Measurements from ENCODE around the gene ALS2.

The ALS2 gene

DNA sequence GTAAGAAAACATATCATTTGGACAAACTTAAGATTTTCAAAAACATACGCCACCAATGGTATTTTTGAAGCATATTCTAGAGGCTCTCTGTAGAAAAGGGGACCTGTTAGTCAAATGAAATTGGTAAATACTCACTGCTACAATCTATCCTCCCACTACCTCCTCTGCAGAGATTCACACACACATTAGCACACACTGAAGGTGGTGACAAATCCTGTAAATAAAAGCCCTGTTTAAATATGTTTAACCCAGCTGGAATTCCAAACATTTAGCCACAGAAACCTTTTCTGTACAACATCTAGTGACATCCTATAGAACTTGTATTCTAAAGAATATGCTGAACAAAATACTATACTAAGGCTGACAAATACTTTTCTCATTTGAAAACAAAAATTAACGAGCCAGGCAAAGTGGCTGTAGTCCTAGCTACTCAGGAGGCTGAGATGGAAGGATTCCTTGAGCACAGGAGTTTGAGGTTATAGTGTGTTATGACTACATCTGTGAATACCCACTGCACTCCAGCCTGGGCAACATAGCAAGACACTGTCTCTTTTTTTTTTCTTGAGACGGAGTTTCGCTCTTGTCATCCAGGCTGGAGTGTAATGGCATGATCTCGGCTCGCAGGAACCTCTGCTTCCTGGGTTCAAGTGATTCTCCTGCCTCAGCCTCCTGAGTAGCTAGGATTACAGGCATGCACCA is 25.9 kb downstream of the ALS2 start:
- DNase-seq (ENCODE audit: low read depth) = no peak

DNA sequence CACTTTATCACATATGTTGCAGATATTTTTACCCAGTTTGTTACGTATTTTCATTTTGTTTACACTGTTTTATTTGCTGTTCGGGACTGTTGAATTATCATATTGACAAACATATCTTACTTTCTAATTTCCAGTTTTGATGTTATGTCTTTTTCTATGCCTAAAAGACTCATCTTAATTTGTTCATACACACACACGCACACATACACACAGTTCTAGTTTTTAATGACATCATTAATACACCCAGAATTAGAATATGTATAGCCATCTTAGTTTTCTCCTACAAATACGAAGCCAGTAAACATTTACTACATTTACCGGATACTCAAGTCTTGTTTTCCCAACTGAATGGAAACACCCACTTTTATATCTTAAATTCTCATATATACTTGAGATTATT is 29.2 kb downstream of the ALS2 start:
- DNase-seq (ENCODE audit: low read depth) = no peak

DNA sequence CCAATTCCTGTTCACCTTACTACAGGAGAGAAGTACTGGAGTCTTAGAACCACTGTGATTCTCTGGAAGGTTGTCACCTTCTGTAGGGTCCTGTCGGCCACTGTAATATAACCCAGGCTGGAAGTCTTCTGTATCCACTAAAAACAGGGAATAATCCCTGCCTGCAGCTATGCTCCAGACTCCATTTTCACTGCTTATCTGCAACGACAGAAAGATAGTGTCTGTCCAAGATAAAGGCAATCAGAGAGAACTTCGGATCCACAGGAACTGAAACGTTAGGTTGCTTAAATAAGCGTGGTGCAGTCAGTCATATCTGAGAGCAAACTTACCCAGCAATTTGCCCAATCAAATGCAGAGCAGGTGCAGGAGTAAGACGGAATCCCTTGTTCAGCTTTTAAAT is 34.2 kb downstream of the ALS2 start:
- no peak for DNase-seq (ENCODE audit: low read depth)

DNA sequence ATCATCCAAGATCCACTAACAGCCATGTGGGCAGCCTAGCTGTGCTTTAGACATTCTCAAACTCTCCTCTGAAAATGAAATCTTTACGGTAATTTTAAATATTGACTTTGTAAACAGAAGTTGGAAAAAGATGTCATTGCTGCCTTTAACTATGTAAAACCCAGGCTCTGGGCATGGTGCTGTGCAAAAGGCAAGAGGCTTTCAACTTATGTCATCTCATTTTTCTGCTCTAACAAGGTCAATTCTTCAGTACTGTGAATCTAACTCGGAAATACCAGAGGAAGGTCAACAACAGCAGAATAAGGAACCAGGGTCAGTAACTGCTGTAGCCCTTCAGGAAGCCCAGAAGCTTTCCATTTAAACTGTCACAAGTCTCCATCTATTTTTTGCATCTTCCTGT is 45.2 kb downstream of the ALS2 start:
- no peak for DNase-seq (ENCODE audit: low read depth)

DNA sequence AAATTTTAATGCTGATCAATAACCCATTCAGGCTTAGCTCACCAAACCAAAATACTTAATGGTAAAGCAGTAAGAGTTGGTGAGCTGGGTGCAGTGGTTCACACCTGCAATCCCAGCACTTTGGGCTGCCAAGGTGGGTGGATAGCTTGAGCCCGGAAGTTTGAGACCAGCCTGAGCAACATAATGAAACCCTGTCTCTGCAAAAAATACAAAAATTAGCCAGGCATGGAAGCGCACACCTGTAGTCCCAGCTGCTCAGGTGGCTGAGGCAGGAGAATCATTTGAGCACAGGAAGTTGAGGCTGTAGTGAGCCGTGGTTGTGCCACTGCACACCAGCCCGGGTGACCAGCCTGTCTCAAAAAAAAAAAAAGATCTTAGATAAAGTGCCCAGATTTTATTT is 46.6 kb downstream of the ALS2 start:
- no peak for DNase-seq (ENCODE audit: low read depth)

DNA sequence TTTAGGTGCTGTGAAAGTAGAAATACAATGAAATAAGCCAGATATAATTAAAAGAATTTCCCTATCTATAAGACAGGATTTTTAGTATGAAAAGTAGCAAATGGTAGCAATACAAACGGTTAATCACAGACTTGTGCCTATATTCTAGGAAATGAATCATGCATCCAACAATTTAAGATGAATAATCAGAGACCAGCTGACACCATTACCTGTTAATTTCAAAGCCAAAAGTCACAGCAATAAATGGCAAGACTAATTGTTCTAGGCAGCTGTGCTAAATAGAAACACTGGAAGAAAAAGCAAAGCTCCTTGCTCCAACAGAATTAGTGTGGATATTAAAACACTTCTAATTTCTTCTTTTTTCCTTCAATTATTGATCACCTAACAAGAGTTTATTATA is 47.2 kb downstream of the ALS2 start:
- DNase-seq (ENCODE audit: low read depth) = no peak

DNA sequence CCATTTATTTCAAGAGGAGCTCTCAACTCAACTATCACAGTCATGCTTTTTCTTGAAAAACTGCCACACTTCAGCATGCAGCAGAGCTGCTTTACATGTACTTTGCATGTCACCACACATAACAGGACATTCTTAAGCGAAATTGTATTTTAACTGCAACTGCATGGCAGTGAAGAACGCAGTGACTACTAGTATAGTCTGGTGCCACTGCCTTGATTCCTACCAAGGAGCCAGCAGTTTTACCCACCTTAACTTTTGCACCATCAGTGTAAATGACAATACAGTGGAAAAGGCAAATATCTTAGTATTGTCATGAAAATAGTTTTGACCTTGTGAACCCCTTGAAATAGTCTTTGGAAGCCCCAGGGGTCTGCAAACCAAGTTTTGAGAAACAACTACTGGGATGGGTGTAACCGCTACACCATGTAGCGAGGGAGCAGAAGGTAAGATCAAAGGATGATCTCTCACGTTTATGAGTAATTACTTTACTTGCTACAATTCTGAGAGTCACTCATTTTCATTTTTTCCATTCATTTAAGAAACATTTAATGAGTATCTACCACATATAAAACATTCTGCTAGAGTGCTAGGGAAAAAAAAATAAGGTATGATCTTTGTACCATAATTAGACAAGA is 50.0 kb downstream of the ALS2 start:
- no peak for DNase-seq (ENCODE audit: low read depth)

DNA sequence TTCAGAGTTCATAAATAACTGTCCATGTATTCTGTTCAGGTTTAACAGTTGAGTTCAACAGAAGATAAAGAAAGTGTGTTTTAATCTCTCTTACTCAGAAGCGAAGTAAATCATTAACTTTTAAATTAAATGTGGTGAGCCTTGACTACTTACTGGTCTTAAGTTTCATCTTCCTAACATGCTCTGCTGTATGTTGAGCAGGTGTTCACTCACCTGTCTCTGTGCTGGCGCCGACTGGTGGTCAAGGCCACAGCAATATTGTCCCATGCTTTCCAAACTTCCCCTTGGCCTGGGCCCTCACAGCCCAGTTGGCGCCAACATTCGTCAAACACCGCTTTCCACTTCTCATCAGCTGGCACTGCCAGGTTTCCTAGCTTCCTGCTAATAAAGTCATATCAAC is 65.3 kb downstream of the ALS2 start:
- DNase-seq (ENCODE audit: low read depth) = no peak

DNA sequence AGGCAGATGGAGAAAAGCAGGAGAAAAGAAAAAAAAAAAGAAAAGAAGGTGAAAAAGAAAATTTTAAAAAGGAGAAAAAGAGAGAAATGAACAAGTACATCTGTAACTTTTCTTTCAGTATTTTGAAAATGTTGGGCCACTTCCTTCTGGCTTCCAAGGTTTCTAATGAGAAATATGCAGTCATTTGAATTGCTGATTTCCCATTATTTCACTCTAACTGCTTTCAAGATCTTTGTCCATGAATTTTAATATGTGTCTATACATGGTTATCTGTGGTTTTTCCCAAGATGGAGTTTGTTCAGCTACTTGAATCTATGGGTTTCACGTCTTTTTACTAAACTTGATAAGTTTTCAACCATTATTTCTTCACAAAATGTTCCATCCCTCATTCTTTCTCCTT is 68.0 kb downstream of the ALS2 start:
- DNase-seq (ENCODE audit: low read depth) = no peak

DNA sequence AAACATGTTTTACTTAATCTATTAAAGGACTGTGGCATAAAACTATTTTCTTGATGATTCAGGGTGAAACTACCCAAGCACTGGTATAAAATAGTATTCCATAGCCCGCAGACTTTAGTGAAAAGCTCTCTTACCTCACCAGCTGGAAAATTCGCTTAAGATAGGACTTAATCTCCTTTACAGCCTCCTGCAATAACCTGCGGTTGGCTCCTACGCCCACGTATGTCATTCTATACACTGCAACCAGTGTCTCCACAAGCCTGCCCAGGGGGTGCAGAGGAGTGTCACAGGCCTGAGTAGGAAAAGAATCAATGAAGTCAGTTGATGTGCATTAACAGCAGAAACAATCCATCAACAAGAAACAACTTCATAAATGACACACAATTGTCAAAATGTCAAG is 71.0 kb downstream of the ALS2 start:
- DNase-seq (ENCODE audit: low read depth) = no peak

DNA sequence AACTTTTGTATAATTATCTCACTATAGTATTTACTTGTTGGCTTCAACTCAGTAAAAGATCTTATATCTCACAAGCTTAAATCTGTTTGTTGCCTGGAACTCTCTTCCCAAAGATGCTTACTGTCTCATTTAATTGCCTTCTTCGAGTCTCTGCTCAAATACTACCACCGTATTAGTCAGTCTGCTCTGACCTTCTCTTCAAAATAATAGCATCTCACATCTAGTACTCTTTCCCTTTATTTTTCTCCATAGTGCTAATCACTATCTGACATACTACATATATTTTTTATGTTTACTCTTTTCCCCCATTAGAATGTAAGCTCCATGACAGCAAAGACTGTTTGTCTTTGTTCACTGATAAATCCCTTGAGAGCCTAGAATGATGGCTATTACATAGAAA is 71.7 kb downstream of the ALS2 start:
- DNase-seq (ENCODE audit: low read depth) = no peak

DNA sequence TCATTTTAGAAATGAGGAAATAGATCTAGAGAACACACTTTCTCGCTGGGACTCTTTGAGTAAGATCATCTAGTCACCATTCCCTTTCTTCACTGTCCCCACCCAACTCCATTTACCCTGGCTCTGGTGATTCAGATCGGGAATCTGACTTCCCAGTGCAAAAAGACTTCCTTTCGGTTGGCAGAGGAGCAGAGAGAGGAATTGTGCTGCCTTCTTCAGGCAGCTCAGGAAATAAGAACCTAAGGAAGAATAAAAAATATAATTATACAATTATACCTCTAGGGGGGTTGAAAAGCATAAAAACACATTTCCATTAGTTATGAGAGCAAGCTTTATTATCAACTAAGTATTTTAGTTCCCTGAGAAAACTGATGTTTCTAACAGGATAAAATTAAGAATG is 73.0 kb downstream of the ALS2 start:
- no peak for DNase-seq (ENCODE audit: low read depth)

DNA sequence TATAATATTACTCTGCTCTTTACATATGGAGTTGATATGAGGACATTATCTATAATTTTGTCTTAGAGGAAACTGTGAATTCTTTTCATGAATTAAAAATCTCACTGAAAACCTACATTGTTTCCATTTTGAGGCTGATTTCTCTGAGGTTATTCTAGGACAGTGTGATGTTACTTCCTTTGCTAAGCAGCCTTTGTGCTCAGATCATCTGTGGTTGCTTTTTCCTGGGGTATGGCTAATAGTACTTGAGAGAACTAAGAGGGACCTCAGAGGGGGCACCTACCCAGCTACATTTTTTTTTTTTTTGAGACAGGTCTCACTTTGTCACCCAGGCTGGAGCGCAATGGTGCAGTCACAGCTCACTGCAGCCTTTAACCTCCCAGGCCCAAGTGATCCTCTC is 73.6 kb downstream of the ALS2 start:
- DNase-seq (ENCODE audit: low read depth) = no peak

DNA sequence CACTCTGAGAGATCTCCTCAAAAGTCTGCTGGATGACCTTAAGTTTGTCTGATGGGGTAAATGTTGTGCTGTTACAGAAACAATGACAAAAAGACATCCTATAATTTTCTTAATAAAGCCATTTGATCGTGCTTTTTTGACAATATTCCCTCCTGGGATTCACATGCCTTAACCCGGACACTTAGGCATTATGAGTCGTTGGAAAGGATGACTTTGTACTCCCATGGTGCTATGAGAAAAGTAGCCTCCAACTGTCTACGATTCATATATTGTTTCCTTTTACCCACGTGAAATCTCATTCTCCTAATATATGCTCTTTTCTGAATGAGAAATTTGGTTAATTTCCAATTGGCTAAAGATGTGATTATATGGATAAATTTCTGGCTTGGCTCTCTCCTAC is 76.2 kb downstream of the ALS2 start:
- no peak for DNase-seq (ENCODE audit: low read depth)

DNA sequence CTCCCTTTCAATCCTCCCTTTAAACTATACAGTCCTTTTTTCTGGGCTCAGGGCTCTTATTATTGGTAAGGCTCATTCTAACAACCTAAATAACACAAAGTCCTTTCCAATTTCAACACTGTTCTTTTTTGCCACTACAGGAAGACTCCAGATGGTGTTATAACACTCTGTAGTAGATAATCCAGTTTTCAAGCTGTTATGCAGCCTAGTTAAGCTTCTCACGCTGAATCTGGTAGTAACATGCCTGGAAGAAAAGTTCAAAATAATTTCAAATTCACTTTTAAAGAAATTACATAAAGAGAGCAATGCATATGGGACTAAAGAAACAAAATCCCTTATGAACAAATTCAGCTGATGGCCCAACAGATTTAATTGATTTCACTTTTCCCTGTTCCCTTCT is 79.1 kb downstream of the ALS2 start:
- no peak for DNase-seq (ENCODE audit: low read depth)

DNA sequence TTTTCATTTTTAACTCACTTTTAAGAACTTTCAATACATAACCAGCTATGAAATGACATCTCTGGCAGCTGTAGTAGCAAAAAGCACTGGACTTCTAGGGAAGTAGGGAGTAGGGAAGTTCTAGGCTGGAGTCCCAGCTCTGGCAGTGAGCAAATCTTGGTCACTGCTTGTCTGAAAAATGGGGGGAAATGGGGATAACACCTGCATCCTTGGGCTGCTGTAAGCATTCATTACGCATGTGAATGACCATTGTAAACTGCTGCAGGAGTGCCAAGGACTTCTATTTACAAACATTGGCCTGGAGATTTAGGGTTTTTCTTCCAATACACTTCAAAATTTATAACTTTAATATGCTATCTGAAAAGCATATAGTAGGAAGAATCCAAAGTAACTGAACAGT is 81.3 kb downstream of the ALS2 start:
- no peak for DNase-seq (ENCODE audit: low read depth)

DNA sequence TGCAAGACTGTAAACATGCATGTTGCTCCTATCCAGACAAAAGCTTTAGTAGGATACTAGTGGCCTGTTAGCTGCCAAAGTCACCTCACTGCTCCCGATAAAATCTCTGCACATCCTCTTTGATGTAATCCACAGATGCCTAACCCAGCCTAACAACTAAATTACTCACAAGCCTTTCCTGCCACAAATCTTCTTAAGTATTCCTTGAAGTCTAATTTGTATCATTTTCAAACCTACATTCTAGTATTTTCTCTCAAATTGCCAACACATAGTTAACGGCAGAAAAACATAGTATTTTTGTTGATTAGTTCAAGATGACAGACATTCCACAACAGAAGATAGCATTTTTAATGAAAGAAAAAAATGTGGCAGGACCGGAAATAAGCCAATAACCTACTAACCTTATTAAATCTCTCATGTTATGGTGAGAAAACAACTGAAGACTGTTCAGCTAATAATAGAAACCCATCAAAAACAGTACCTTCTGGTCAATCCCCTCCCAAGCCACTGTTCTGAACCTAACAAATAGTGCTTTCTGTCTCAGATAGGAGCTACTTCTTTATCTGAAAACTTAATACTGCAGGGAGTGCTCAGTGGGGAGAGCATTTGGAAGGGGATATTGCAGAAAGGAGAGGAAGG is 82.0 kb downstream of the ALS2 start, which contains the start of gene MPP4:
MPP4 (minus strand) TSS at position 57 of the 639 bp plus-strand sequence. CDS start 4,690 bp downstream, outside the sequence.
- no peak for DNase-seq (ENCODE audit: low read depth)

DNA sequence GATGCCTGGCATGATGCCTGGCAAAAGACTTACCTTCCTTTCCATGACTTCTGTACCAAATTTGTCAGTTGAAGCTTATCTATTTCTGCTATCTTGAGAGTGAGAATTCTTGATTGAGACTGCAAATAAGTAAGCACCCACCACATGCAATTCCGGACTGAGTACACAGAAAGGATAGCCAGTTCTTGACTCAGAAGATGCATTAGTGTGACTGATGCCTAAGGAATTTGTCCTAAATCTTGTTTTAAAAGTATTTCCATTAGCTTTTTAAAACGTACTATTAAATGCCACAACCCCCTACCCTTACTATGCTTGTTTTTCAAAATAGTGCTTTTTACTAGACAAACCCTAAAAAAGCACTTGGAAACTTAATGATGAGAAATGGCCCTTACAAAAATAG is 82.8 kb downstream of the ALS2 start:
- no peak for DNase-seq (ENCODE audit: low read depth)

DNA sequence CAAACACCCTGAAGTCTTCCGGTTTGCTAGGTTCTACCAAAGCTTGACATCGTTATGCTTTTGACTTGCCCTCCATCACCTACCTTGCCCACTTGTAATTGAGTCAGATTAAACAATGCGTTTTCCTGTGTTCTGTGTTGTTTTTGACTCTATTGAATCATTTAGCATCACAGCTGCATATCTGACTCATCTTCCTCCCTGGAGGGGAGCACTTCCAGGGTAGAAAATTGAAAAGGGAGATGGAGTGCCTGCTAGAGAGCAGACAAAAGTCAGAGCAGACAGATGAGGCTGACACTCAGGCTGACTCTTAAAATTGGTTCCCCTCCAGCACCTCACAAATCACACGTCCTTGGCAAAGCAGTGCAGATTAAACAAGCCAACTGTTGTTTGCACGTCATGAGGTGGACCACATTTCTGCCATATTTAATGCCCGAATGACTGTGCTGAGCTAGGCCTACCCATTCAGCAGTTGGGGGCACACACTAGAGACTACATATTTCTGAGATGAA is 84.5 kb downstream of the ALS2 start:
- no peak for DNase-seq (ENCODE audit: low read depth)

DNA sequence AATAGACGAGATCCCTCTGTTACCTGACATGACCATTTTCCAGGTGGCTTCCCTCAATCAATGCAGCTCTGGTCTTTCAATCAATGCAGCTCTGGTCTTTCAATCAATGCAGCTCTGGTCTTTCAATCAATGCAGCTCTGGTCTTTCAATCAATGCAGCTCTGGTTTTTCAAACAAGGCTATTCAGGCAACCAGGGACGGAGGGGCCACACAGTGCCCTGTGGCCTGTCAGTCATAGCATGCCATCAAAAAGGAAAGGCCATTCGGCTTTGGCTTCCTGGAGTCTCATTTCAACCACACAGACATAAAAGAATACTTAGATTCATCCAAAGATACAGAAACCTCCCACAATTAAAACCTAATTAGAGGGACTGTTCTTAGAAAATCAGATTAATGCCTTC is 95.6 kb downstream of the ALS2 start:
- no peak for DNase-seq (ENCODE audit: low read depth)

DNA sequence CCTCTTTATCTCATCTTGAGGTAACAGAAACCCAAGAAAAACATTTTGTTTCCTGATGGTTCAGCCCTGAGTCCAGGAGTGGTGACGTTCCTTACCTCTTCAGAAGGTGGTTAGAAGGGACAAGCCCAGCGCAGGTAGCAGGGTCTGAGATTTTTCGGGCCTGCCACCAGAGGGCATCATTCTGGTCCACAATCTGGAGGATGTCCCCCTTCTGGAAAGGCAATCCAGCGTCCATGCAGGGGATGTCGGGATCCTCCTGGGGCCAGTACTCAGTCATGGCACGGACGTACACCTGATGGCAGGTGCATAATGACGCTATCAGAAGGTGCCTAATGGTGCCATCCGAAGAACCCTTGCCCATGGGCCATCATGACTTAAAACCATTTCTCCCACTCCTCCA is 100.0 kb downstream of the ALS2 start:
- no peak for DNase-seq (ENCODE audit: low read depth)

DNA sequence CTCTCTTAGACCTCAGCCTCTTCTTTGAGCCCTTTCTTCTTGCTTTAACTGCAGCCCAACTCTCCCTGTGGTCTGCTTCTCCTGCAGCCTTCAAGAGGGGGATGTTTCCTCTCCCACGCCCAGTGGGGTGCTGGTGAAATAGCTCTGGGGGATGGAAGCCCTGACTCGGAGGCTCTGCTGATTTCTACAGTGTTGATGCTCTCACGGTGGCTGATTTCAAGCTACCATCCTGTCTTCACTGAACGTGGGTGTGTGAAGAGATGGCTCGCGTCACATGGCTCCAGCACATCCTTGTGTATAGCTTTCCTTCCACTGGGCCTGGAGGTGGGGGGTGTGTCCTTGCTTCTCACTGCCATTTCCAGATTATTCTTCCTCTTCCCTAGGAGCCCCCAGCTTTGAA is 102.3 kb downstream of the ALS2 start:
- DNase-seq (ENCODE audit: low read depth) = no peak

DNA sequence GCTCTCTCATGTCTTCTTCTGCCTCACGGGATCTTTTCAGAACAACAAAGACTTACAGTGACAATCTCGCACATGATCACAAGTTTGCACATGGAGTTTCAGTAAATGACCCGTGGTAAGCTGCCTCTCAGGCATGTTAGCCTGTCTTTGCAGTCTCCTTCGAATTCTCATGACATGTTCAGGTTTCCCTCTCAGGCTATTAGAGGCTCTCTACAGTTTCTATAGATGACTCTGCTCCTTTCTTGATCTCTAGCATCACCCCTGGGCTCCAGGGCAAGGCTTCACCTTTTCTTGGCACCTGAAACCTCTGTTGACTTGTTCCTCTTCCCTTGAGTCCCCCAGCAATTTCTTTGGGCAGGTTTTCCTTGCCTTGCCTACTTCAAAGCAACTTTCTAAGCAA is 105.3 kb downstream of the ALS2 start:
- no peak for DNase-seq (ENCODE audit: low read depth)

All from T-helper 22 cell (primary cell).